Adipocyte (in vitro differentiated cells): ENCODE measurements around the gene MSI2.

Source experiments
- DNase-seq: peaks from one replicate; pipeline ENCODE4 v3.0.0-alpha.2; 2015; ENCODE audit warnings: low read depth
- H3K27me3 ChIP-seq: replicated peaks from 2 replicates; pipeline ENCODE4 v1.7.0; 2013; ENCODE audit warnings: mild to moderate bottlenecking, low read length, moderate library complexity; ENCODE audit not compliant: control insufficient read depth, insufficient read depth
- H3K36me3 ChIP-seq: 2 replicates; pipeline ENCODE4 v1.7.0; 2013; ENCODE audit warnings: low read length, mild to moderate bottlenecking, moderate library complexity; ENCODE audit not compliant: control insufficient read depth, insufficient read depth, severe bottlenecking
- H3K4me1 ChIP-seq: 2 replicates; pipeline ENCODE4 v1.7.0; 2013; ENCODE audit warnings: mild to moderate bottlenecking, low read length, moderate library complexity; ENCODE audit not compliant: control insufficient read depth, insufficient read depth
- H3K4me3 ChIP-seq: 2 replicates; pipeline ENCODE4 v1.7.0; 2013; ENCODE audit warnings: mild to moderate bottlenecking, low read length, moderate library complexity
- H3K9ac ChIP-seq: 2 replicates; pipeline ENCODE4 v1.7.0; 2013; ENCODE audit warnings: mild to moderate bottlenecking, low read length, moderate library complexity
- H3K9me3 ChIP-seq: 2 replicates; pipeline ENCODE4 v1.7.0; 2013; ENCODE audit warnings: mild to moderate bottlenecking, low read length, moderate library complexity; ENCODE audit not compliant: control insufficient read depth

The MSI2 gene

GRCh38 chr17:57550668-57551315, 294.5 kb downstream of the MSI2 start:
- DNase-seq = no peak
- Histone ChIP-seq H3K4me3 (no peak overlapping the region), H3K36me3 (no peaks in the 10 kb centered on the region), H3K9me3 (no peaks in the 10 kb centered on the region), H3K27me3 (peaks cover 42% of the 10 kb centered on the region), H3K4me1 (peaks cover 4% of the 10 kb centered on the region), H3K9ac (no peak overlapping the region)

DNA sequence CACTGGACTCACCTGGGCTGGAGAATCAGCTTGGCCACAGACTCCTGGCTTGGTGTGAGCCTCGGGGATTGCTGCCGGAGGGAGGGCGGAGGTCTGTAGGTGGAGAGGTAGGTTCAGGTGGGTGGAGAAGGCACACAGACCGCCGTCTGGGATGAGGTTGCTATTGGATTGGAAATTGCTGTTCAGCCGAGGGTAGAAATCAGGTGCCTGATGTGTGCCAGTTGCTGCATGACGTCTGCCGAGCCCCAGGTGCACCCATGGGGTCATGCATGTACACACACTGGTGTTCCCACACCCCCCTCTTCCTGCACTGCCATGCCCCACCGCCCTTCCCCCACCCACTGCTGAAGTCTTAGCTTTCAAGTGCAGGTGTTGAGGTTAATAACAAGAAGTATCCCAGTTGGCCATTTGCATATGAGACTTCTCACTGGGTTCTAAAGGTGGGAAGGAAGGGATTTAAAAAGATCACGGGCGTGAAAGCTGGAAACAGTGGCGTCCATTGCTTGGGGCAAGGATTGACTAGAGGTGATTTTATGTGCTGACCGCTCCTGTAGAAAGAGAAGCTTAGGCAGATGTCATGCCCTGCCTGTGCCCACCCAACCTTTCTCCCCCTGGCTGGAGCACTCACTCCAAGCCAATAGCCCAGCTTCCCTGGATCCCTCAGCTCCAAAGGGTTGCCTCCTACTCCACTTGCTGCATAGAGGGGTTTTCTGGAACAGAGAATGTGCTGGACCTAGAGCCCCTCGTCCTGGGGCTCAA, 295.2 kb downstream of the MSI2 start:
- Histone ChIP-seq H3K9ac (no peak overlapping the region), H3K4me1 (peaks cover 4% of the 10 kb centered on the region)
- DNase-seq = no peak

GRCh38 chr17:57552114-57552624, 295.8 kb downstream of the MSI2 start:
- H3K9me3 ChIP-seq = no peaks in the 10 kb centered on the region
- no peak for DNase-seq
- H3K4me3 ChIP-seq = no peak overlapping the region
- peaks cover 38% of the 10 kb centered on the region for H3K27me3 ChIP-seq
- peaks cover 4% of the 10 kb centered on the region for H3K4me1 ChIP-seq
- H3K36me3 ChIP-seq = no peaks in the 10 kb centered on the region
- no peak overlapping the region for H3K9ac ChIP-seq

More for the DNA sequence above, 295.2 kb downstream of the MSI2 start:
- Histone ChIP-seq H3K36me3 (no peaks in the 10 kb centered on the region), H3K4me3 (no peak overlapping the region), H3K9me3 (no peaks in the 10 kb centered on the region), H3K27me3 (peaks cover 42% of the 10 kb centered on the region)

DNA sequence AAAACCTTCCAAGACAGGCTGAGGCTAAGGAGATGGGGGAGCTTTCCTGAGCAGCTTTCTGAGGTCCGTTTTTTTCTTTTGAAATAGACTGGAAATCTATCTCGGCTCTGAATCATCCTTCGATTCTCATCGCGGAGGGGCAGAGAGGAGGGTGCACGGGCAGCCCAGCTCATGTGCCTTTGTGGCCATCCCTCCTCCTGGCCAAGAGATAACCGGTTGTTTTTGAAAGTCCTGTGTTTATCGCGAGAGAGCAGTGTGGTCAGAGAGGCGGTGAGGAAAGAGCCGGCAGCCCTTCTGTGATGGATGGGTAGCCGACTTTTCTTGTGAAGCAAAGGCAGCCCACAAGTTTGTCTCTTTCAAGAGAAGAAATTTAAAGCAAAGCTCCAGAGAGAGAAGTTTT, 297.2 kb downstream of the MSI2 start:
- H3K9ac ChIP-seq = no peak overlapping the region
- H3K4me3 ChIP-seq = no peak overlapping the region
- DNase-seq = no peak
- H3K4me1 ChIP-seq = peaks cover 4% of the 10 kb centered on the region
- H3K27me3 ChIP-seq = peaks cover 35% of the 10 kb centered on the region
- no peaks in the 10 kb centered on the region for H3K36me3 ChIP-seq
- H3K9me3 ChIP-seq = no peaks in the 10 kb centered on the region

DNA sequence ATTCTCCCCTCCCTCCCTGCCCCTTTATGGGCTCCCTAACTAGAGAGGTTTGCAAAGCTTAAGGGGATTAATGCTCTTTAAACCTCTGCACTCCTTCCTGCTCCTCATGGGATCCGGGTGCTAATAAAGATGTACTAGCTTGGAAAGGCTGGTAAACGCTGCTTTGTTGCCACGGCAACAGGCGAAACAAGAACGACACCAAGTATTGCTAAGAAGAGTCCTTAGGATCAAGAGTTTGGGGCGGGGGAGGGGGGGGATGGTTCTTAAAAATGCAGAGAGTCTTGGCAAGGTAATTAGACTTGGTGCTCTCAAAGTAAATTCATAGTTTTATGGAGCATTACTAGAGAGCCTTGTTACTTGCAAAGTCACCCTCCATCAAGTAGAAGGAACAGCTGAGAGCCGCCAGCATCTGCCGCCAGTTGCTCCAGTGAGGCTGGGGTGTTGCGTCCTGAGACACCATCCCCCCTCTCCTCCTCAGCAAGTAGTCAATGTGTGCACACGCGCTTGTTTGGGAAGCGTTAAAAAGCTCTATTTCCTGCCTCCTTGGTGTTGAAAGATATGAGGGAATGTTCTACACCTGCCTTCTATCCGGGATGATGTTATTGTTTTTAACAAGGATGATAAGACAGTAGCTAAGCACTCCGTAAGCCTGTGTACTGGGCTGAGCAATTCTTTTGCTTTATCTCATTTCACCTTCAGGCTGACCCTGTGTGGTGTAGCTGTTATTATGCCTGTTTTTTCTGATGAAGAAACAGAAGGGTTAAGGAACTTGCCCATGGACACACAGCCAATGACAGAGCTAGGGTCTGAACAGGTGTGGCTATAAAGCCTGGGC, 297.9 kb downstream of the MSI2 start:
- Histone ChIP-seq H3K36me3 (no peaks in the 10 kb centered on the region), H3K27me3 (peaks cover 38% of the 10 kb centered on the region), H3K4me3 (no peak overlapping the region), H3K9ac (no peak overlapping the region), H3K4me1 (peaks cover 4% of the 10 kb centered on the region), H3K9me3 (no peaks in the 10 kb centered on the region)
- DNase-seq = no peak

DNA sequence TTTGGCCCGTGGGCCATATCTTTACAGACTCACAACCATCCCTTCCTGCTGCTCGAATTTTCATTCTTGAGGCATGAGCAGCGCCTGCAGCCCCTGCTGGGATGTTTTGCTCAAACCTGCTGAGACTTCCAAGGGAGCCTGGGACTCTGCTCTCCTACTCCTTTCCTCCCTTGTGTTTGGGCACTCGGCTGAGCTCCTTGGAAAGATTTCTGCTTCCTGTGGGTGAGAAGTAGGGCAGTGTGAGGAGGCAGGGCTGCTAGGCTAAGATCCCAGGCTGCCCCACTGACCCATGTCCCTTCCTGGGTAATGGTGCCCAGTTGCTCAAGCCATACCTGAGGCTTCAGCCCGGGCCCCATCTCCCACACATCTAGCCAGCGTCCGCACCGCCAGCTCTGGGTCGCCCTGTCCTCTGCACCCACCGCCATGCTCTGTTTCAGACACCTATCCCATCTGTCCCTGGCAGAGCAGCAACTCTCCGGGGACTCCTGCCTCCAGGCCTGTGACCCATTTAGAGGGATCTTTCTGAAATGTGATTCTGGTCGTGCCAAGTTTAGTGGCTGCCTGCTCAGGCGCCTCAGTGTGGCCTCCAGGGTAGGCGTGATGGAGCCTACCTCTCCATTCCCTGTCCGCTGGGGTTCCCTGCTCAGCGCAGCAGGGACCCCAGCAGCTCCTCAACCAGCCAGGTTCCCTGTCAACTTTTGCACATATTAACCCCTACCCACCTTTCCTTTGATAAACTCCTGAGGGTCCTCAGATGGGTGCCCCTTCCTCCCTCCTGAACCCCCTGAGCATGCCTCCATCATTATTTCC, 298.7 kb downstream of the MSI2 start:
- Histone ChIP-seq H3K27me3 (peaks cover 30% of the 10 kb centered on the region), H3K9me3 (no peaks in the 10 kb centered on the region), H3K4me1 (peaks cover 4% of the 10 kb centered on the region), H3K9ac (no peak overlapping the region), H3K36me3 (no peaks in the 10 kb centered on the region), H3K4me3 (no peak overlapping the region)
- DNase-seq = no peak

DNA sequence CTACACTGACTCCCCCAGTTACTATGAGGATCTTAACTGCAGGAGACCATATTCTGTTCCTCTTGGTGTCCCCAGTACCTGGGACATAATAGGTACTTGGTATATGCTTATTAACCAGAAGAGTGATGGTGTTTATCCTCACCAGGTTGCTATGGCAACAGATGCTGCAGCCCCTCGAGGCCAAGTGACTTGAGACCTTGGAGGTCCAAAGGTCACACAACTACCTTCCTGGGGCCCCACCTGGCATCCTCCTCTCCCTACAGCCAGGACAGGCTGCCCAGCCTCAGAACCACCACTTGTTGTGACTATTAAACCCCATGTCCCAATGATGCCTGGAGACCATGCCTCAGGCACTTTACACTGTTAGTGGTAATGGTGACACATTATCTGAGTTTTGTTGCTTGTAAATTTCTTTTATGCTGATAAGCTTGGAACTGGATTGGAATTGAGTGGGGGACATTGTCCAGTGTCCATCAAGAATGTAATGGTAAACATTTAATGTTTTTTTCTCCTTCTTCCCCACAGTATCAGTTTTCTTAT, 299.4 kb downstream of the MSI2 start:
- Histone ChIP-seq H3K9me3 (no peaks in the 10 kb centered on the region), H3K36me3 (no peaks in the 10 kb centered on the region), H3K4me1 (peaks cover 4% of the 10 kb centered on the region), H3K4me3 (no peak overlapping the region), H3K27me3 (peaks cover 27% of the 10 kb centered on the region), H3K9ac (no peak overlapping the region)
- DNase-seq = no peak

- Histone ChIP-seq H3K9ac (no peak overlapping the region), H3K36me3 (no peaks in the 10 kb centered on the region), H3K27me3 (peaks cover 27% of the 10 kb centered on the region), H3K9me3 (no peaks in the 10 kb centered on the region), H3K4me1 (peaks cover 4% of the 10 kb centered on the region), H3K4me3 (no peak overlapping the region)
- no peak for DNase-seq
Measured at GRCh38 chr17:57556320-57556719, 300.0 kb downstream of the MSI2 start.

GRCh38 chr17:57556977-57557376, 300.7 kb downstream of the MSI2 start:
- Histone ChIP-seq H3K36me3 (no peaks in the 10 kb centered on the region), H3K27me3 (peaks cover 22% of the 10 kb centered on the region), H3K4me3 (no peak overlapping the region), H3K9me3 (no peaks in the 10 kb centered on the region), H3K9ac (no peak overlapping the region), H3K4me1 (peaks cover 4% of the 10 kb centered on the region)
- no peak for DNase-seq

DNA sequence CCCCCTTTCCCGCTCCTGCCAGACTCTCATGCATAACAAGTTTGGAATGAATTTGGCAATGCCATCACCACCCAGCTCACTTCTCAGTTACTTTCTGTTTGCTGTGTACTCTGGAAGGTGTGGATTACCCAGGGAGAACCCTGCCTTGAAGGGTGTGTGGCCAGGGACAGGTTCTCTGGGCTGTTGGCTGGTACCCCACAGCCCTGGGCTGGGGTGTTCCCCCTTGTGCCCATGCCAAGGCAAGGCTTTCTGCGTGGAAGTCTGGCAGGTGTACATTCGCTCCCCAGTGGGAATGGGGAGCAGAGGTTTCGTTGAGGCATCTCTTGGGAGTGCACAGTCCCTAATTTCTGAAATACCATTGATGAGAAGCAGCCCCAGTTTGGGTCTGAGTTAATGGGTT, 301.1 kb downstream of the MSI2 start:
- Histone ChIP-seq H3K27me3 (peaks cover 20% of the 10 kb centered on the region), H3K36me3 (no peaks in the 10 kb centered on the region), H3K9me3 (no peaks in the 10 kb centered on the region), H3K4me3 (no peak overlapping the region), H3K9ac (no peak overlapping the region), H3K4me1 (peaks cover 4% of the 10 kb centered on the region)
- DNase-seq = no peak
